Left kidney (tissue), 2 donors: ENCODE data around the gene MLXIP. TPM values are rescaled to one million over a fixed set of nuclear protein-coding genes. Genes with fewer than 3 reads are reported as not detected.
A peak's percentile ranks its signal among the peaks of the same experiment; 100 is the strongest.

Experiments used
- DNase-seq: peaks from one replicate; pipeline ENCODE4 v3.0.0-alpha.2; 2013
- polyA plus RNA-seq: library from polyadenylated mRNA; unstranded; fragments of 120-200 nt; gene quantifications from one replicate; pipeline ENCODE4 v1.2.1, GENCODE V29; 2013; ENCODE audit not compliant: insufficient read length

The MLXIP gene
- polyA plus RNA-seq, 1 donor = 43.0 TPM

DNA sequence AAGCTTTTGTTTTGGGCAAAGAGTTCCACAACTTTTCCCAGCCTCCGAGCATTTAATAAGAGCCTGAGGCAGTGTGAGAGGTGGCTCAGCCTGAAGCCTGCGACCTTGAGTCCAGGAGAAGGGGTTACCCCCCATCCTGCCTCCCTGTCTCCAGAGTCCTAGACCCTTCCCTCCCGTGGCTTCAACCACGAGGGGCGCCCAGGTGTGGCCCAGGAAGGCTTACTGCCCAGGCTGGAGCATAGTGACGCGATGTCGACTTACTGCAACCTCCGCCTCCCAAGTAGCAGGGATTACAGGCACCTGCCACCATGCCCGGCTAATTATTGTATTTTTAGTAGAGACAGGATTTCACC is 105.0 kb downstream of the MLXIP start:
- DNase-seq = no peak

DNA sequence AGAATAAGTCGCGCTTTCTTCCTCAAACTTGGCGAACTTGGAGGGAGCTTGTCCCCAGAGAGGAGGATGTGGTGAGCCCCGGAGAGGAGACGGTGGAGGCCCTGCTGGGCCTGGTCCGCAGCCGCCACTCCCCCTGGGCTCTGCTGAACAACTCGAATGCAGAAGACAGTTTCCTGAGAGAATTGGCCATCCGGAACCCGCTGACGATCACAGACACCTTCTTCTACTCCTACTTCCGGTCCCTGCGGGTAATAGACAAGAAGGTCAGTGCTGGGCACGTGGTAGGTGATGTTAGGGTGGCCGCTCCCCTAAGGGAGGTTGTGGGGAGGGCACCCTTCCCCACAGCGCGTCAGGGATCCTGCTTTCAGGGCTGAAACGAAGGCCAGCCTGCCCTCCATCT is 106.0 kb downstream of the MLXIP start:
- DNase-seq = no peak

DNA sequence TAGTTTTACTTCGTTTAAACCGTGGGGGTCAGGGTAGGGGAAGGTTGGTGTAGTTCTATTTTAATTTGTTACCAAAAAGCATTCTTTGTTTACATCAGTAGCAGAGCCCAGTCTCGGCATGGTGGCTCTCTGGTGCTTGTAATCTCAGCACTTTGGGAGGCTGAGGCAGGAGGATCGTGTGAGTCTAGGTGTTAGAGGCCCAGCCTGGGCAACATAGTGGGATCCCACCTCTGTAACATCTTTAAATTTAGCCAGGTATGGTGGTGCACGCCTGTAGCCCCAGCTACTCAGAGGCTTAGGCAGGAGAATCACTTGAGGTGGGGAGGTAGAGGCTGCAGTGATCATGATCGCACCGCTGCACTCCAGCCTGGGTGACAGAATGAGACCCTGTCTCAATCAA is 106.5 kb downstream of the MLXIP start:
- no peak for DNase-seq

DNA sequence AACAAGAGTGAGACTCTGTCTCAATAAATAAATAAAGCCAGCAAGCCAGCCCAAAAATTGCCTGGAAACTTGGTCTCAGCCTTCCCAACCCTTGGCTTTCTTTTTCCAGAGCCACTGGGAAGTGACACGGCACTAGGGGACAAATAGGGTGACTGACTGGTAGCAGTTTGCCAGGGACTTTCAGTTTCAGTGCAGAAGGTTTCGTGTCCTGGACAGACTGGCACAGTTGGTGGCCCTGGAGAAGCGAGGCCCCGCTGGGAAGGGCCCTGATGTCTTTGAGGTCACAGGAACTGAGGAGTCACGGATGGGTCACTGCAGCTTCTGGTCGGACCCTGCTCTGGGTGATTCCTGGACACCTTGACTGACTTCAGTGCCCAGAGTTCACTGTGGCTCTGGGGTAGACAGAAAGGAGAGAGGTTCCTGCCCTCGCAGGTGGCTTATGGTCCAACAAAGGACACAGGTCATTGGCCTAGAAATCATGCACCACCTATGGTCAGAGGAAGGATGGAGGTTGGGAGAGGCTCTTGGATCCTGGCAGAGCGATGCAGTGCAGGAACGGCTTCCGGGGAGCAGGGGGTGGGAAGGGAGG is 107.0 kb downstream of the MLXIP start:
- no peak for DNase-seq

DNA sequence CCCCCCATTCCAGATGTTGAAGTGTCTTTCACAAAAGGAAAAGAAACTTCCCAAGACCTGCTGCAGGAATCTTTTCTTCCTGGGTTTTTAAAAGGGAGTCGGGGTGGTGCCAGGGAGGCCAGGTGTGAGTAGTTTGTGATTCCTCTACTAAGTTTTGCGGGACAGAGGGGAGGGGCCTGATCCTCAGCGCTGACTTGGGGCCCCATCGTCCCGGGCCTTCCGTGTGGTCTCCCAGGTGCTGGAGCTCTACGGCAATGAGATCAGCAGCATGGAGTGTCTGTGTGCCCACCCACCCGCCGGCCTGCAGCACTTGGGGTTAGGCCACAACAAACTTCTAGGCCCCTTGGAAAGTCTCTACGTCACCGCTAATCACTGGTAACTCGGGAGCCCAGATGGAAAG is 108.9 kb downstream of the MLXIP start:
- DNase-seq = no peak

- DNase-seq = no peak
Measured at GRCh38 chr12:122189626-122190475, 111.3 kb downstream of the MLXIP start.

- peak; percentile 52 for DNase-seq
Measured at GRCh38 chr12:122190842-122191668, 112.5 kb downstream of the MLXIP start.

GRCh38 chr12:122192441-122192840 is 113.9 kb downstream of the MLXIP start:
- DNase-seq = no peak

- no peak for DNase-seq
Measured at GRCh38 chr12:122194804-122195203, 116.2 kb downstream of the MLXIP start.

DNA sequence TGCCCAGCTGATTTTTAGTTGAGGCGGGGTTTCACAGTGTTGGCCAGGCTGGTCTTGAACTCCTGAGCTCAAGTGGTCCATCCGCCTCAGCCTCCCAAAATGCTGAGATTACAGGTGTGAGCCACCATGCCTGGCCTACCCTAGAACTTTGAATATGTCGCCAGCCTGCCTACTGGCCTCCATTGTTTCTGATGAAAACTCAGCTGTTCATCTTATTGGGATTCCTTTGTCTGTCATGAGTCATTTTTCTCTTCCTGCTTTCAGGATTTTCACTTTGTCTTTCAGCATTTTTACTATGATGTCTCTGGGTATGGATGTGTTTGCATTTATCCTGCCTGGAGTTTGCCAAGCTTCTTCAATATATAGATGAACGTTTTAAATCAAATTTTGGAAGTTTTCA is 116.8 kb downstream of the MLXIP start:
- DNase-seq = no peak

Other genes starting within 250 kb of the MLXIP start
- 2.6 TPM for gene HPD, start 219.9 kb upstream of the MLXIP start, polyA plus RNA-seq
- gene PSMD9, start 190.0 kb upstream of the MLXIP start, polyA plus RNA-seq = 44.9 TPM
- 14.5 TPM for gene CFAP251, start 160.2 kb upstream of the MLXIP start, polyA plus RNA-seq
- 37.9 TPM for gene BCL7A, start 56.9 kb upstream of the MLXIP start, polyA plus RNA-seq
- gene IL31, start 95.5 kb downstream of the MLXIP start, polyA plus RNA-seq = not detected
- gene LRRC43, start 104.4 kb downstream of the MLXIP start, polyA plus RNA-seq = 6.8 TPM
- 6.4 TPM for gene B3GNT4, start 125.0 kb downstream of the MLXIP start, polyA plus RNA-seq
- gene DIABLO, start 147.3 kb downstream of the MLXIP start, polyA plus RNA-seq = 75.2 TPM
- 20.8 TPM for gene VPS33A, start 187.7 kb downstream of the MLXIP start, polyA plus RNA-seq